ENCODE data around the gene NUP205. TPM values are rescaled to one million over a fixed set of nuclear protein-coding genes. Genes with fewer than 3 reads are reported as not detected.

Gene NUP205
- total and polyA plus RNA-seq, 2 of the 13 experiments (the other 11 are each of a cell fraction or from before 2014, with no cell fraction given): 46.2 to 87.2 TPM

DNA sequence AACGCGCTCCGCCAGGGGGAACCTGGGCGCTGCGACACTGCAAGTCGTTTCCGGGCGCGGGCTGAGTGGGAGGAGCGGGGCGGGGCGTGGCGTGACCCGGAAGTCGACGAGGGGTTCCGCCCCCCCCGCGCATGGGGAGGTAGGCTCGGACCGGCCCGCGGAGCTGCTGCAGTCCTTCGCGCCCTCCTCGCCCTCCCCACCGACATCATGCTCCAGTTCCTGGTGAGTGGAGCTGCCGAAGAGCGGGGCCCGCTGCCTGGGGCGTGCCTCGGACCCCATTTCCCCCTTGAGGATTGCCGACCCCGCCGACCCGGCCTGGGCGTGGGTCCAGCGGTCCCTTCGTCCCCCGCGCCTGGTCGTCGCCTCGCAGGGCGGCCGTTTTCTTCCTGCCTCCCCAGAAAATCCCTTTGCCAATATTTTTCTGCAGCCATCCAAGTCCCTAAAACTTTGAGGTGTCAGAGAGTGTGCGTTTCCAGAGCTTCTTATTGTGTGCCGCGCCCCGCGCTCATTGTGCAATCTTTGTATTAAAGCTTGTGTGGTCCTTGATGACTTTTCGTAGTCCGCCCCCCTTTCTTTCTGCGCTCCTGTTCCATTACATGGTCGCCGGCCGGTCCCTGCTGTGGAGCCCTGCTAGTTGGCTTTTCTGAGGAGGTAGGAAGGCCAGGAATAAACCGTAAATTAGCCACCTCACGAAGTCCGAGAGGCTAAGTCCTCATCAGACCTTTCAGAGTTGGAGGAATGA is 104.8 kb downstream of the NUP205 start, which contains the start of gene STMP1 (continued):
- TF ChIP-seq LCORL (IDR thresholded peaks at IDR 0.05) (no peak), LCORL (CRISPR knock-in tag; IDR thresholded peaks at IDR 0.05) (peak; percentile 39; the same call in 1 of the 2 replicates), NPAS2 (CRISPR knock-in tag; IDR thresholded peaks at IDR 0.05; ENCODE audit: borderline replicate concordance) (no peak), ELF1 (CRISPR knock-in tag; IDR thresholded peaks at IDR 0.05) (peak; percentile 92), MYC (CRISPR knock-in tag; IDR thresholded peaks at IDR 0.05; ENCODE audit: borderline replicate concordance) (peak; percentile 91), ASH2L (IDR thresholded peaks at IDR 0.05; ENCODE audit: insufficient read length, low read depth, low read length) (peak; percentile 96), NRL (CRISPR knock-in tag; IDR thresholded peaks at IDR 0.05; ENCODE audit: borderline replicate concordance) (peak; percentile 34), ZNF17 (CRISPR knock-in tag; IDR thresholded peaks at IDR 0.05) (no peak), KLF6 (CRISPR knock-in tag; IDR thresholded peaks at IDR 0.05) (no peak; the same call in 1 of the 2 replicates), YEATS2 (CRISPR knock-in tag; IDR thresholded peaks at IDR 0.05; ENCODE audit: borderline replicate concordance) (peak; percentile 94), SNAPC2 (CRISPR knock-in tag; IDR thresholded peaks at IDR 0.05) (no peak; the same call in 1 of the 2 replicates), ZNF264 (CRISPR knock-in tag; IDR thresholded peaks at IDR 0.05) (peak; percentile 82), ZNF101 (CRISPR knock-in tag; IDR thresholded peaks at IDR 0.05; ENCODE audit: borderline replicate concordance, low read depth) (no peak)
- TF ChIP-seq, protein P1, sequence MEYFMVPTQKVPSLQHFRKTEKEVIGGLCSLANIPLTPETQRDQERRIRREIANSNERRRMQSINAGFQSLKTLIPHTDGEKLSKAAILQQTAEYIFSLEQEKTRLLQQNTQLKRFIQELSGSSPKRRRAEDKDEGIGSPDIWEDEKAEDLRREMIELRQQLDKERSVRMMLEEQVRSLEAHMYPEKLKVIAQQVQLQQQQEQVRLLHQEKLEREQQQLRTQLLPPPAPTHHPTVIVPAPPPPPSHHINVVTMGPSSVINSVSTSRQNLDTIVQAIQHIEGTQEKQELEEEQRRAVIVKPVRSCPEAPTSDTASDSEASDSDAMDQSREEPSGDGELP (IDR thresholded peaks at IDR 0.05; ENCODE audit: borderline replicate concordance, low read depth): no peak
- TF ChIP-seq, protein P2, sequence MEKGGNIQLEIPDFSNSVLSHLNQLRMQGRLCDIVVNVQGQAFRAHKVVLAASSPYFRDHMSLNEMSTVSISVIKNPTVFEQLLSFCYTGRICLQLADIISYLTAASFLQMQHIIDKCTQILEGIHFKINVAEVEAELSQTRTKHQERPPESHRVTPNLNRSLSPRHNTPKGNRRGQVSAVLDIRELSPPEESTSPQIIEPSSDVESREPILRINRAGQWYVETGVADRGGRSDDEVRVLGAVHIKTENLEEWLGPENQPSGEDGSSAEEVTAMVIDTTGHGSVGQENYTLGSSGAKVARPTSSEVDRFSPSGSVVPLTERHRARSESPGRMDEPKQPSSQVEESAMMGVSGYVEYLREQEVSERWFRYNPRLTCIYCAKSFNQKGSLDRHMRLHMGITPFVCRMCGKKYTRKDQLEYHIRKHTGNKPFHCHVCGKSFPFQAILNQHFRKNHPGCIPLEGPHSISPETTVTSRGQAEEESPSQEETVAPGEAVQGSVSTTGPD (CRISPR knock-in tag; IDR thresholded peaks at IDR 0.05): no peak
- TF ChIP-seq, protein P3, sequence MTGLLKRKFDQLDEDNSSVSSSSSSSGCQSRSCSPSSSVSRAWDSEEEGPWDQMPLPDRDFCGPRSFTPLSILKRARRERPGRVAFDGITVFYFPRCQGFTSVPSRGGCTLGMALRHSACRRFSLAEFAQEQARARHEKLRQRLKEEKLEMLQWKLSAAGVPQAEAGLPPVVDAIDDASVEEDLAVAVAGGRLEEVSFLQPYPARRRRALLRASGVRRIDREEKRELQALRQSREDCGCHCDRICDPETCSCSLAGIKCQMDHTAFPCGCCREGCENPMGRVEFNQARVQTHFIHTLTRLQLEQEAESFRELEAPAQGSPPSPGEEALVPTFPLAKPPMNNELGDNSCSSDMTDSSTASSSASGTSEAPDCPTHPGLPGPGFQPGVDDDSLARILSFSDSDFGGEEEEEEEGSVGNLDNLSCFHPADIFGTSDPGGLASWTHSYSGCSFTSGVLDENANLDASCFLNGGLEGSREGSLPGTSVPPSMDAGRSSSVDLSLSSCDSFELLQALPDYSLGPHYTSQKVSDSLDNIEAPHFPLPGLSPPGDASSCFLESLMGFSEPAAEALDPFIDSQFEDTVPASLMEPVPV (CRISPR knock-in tag; IDR thresholded peaks at IDR 0.05): peak; percentile 72; the same call in 1 of the 2 replicates
- TF ChIP-seq, protein P4, sequence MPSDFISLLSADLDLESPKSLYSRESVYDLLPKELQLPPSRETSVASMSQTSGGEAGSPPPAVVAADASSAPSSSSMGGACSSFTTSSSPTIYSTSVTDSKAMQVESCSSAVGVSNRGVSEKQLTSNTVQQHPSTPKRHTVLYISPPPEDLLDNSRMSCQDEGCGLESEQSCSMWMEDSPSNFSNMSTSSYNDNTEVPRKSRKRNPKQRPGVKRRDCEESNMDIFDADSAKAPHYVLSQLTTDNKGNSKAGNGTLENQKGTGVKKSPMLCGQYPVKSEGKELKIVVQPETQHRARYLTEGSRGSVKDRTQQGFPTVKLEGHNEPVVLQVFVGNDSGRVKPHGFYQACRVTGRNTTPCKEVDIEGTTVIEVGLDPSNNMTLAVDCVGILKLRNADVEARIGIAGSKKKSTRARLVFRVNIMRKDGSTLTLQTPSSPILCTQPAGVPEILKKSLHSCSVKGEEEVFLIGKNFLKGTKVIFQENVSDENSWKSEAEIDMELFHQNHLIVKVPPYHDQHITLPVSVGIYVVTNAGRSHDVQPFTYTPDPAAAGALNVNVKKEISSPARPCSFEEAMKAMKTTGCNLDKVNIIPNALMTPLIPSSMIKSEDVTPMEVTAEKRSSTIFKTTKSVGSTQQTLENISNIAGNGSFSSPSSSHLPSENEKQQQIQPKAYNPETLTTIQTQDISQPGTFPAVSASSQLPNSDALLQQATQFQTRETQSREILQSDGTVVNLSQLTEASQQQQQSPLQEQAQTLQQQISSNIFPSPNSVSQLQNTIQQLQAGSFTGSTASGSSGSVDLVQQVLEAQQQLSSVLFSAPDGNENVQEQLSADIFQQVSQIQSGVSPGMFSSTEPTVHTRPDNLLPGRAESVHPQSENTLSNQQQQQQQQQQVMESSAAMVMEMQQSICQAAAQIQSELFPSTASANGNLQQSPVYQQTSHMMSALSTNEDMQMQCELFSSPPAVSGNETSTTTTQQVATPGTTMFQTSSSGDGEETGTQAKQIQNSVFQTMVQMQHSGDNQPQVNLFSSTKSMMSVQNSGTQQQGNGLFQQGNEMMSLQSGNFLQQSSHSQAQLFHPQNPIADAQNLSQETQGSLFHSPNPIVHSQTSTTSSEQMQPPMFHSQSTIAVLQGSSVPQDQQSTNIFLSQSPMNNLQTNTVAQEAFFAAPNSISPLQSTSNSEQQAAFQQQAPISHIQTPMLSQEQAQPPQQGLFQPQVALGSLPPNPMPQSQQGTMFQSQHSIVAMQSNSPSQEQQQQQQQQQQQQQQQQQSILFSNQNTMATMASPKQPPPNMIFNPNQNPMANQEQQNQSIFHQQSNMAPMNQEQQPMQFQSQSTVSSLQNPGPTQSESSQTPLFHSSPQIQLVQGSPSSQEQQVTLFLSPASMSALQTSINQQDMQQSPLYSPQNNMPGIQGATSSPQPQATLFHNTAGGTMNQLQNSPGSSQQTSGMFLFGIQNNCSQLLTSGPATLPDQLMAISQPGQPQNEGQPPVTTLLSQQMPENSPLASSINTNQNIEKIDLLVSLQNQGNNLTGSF (CRISPR knock-in tag; IDR thresholded peaks at IDR 0.05): peak; percentile 88
- TF ChIP-seq, protein P5, sequence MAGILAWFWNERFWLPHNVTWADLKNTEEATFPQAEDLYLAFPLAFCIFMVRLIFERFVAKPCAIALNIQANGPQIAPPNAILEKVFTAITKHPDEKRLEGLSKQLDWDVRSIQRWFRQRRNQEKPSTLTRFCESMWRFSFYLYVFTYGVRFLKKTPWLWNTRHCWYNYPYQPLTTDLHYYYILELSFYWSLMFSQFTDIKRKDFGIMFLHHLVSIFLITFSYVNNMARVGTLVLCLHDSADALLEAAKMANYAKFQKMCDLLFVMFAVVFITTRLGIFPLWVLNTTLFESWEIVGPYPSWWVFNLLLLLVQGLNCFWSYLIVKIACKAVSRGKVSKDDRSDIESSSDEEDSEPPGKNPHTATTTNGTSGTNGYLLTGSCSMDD (CRISPR knock-in tag; IDR thresholded peaks at IDR 0.05): 0 out of 2 replicates have a peak, but pooled peaks have one; percentile 57

All from HepG2 (cell line).